Keratinocyte (primary cell): ENCODE data around the gene FAM13C. TPM values are rescaled to one million over a fixed set of nuclear protein-coding genes. Genes with fewer than 3 reads are reported as not detected.

Source experiments
- DNase-seq: peaks from one replicate; pipeline ENCODE4 v3.0.0-alpha.2; 2011; ENCODE audit warnings: low read depth, missing footprints, low spot score
- FAIRE-seq: peaks from 2 replicates; lab custom pipeline; 2011; peaks lifted over from hg19 to GRCh38; lab: Jason Lieb, UNC
- H2AFZ ChIP-seq: 2 replicates; pipeline ENCODE4 v1.6.0; 2012; ENCODE audit warnings: low read length, control low read depth, inconsistent platforms; ENCODE audit not compliant: control insufficient read depth
- H3K27ac ChIP-seq: 2 replicates; pipeline ENCODE4 v1.5.1; 2011; ENCODE audit warnings: low read length; ENCODE audit not compliant: control insufficient read depth, insufficient read depth
- H3K27me3 ChIP-seq: 3 replicates; pipeline ENCODE4 v1.6.0; 2011; ENCODE audit warnings: low read length; ENCODE audit not compliant: control insufficient read depth, insufficient read depth; ENCODE audit errors: extremely low read depth
- H3K36me3 ChIP-seq, 2 experiments: 2 replicates in 1 of 2; 3 replicates in 1 of 2; pipeline ENCODE4 v1.5.1; 2011; ENCODE audit warnings: low read length in 2 of 2, mild to moderate bottlenecking in 1 of 2; ENCODE audit not compliant: control insufficient read depth in 2 of 2, insufficient read depth in 2 of 2; ENCODE audit errors: extremely low read depth in 1 of 2
- H3K4me1 ChIP-seq: 3 replicates; pipeline ENCODE4 v1.5.1; 2011; ENCODE audit warnings: low read length; ENCODE audit not compliant: control insufficient read depth, insufficient read depth; ENCODE audit errors: extremely low read depth
- H3K4me2 ChIP-seq: 3 replicates; pipeline ENCODE4 v1.6.0; 2011; ENCODE audit warnings: low read depth, low read length; ENCODE audit not compliant: control insufficient read depth, insufficient read depth; ENCODE audit errors: extremely low read depth
- H3K4me3 ChIP-seq, 3 experiments: fragments of 200-600 bp in 1 of 3; sonication (generic) in 1 of 3; 2 replicates in 2 of 3; 3 replicates in 1 of 3; pipeline ENCODE4 v1.5.1; 2011 to 2016; ENCODE audit warnings: low read length in 3 of 3, mild to moderate bottlenecking in 3 of 3, control low read depth in 2 of 3, inconsistent platforms in 1 of 3, low read depth in 1 of 3, mixed read lengths in 1 of 3, mixed run types in 1 of 3, moderate library complexity in 1 of 3; ENCODE audit not compliant: control insufficient read depth in 2 of 3, insufficient read depth in 2 of 3; ENCODE audit errors: extremely low read depth in 1 of 3
- H3K79me2 ChIP-seq: 2 replicates; pipeline ENCODE4 v1.6.0; 2012; ENCODE audit warnings: low read length; ENCODE audit not compliant: control insufficient read depth, insufficient read depth
- H3K9ac ChIP-seq: 3 replicates; pipeline ENCODE4 v1.6.0; 2011; ENCODE audit warnings: low read length; ENCODE audit not compliant: control insufficient read depth, insufficient read depth; ENCODE audit errors: extremely low read depth
- H3K9me1 ChIP-seq: 3 replicates; pipeline ENCODE4 v1.6.0; 2011; ENCODE audit warnings: low read length; ENCODE audit not compliant: control insufficient read depth, insufficient read depth; ENCODE audit errors: extremely low read depth
- H3K9me3 ChIP-seq: 2 replicates; pipeline ENCODE4 v1.5.1; 2012; ENCODE audit warnings: low read depth, low read length; ENCODE audit not compliant: control insufficient read depth
- H4K20me1 ChIP-seq: 3 replicates; pipeline ENCODE4 v1.6.0; 2011; ENCODE audit warnings: low read length; ENCODE audit not compliant: control insufficient read depth, insufficient read depth; ENCODE audit errors: extremely low read depth
- EZH2 ChIP-seq: IDR thresholded peaks from one replicate; pipeline ENCODE4 v1.6.1; 2012; ENCODE audit warnings: inconsistent platforms, mild to moderate bottlenecking, low read length, moderate library complexity
- dilution Hi-C: fragments of 300-500 bp; cut with MboI; formaldehyde crosslinking; loops from one replicate; pipeline ENCODE4 v1.7.0; 2020; ENCODE audit warnings: low sequenced_read_pairs; ENCODE audit not compliant: extremely low pct_ligation_motif_present
- polyA plus RNA-seq, 5 experiments: library from polyadenylated mRNA; depleted of rRNA in 3 of 5; stranded (reverse) in 3 of 5; stranded (forward) in 1 of 5; unstranded in 1 of 5; fragments of >200 nt; gene quantifications; 1 replicate in 1 of 5; 2 replicates in 3 of 5; 3 replicates in 1 of 5; pipeline versions ENCODE4 v1.2.1 to v1.2.3, GENCODE V29; 2011 to 2012; ENCODE audit warnings: missing spikeins in 2 of 5, low read depth in 1 of 5, low replicate concordance in 1 of 5
- TF ChIP-seq, protein P1 (sequence below), 3 experiments: IDR thresholded peaks in 1 of 3; conservative IDR thresholded peaks in 1 of 3; optimal IDR thresholded peaks in 1 of 3; 2 replicates in 2 of 3; 3 replicates in 1 of 3; pipeline versions ENCODE3 to v1.5.1; 2011; ENCODE audit warnings: low read length in 3 of 3, mild to moderate bottlenecking in 3 of 3, moderate library complexity in 2 of 3, control low read depth in 1 of 3, inconsistent platforms in 1 of 3; ENCODE audit not compliant: insufficient read depth in 2 of 3; ENCODE audit errors: extremely low read depth in 1 of 3

FAM13C gene
- polyA plus RNA-seq, 1 donor (not counting 4 experiments of a cell fraction or from before 2014, with no cell fraction given): 0.58 TPM

DNA sequence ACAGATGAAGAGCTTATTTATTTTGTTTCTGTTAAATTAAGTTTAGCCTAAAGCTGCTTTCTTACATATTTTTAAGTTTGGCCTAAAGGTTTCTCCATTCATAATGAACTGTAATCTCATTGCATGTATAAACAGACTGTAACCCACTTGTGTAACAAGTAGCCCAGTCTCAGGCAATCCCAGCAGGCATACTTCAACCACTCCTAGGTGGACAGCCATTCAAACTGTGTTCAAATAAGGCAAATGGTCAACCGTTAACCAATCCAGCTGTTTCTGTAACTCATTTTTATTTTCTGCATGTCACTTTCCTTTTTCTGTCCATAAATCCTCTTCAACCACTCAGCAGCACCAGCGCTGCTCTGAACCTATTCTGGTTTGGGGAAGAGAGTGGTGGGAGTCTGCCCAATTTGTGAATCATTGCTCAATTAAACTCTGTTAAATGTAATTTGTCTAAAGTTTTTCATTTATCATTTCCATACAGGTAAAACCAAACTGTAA, 150.0 kb downstream of the FAM13C start:
- H3K9me3 ChIP-seq: no peaks in the 10 kb centered on the region
- no peaks in the 10 kb centered on the region for H3K9me1 ChIP-seq
- no peak for FAIRE-seq

DNA sequence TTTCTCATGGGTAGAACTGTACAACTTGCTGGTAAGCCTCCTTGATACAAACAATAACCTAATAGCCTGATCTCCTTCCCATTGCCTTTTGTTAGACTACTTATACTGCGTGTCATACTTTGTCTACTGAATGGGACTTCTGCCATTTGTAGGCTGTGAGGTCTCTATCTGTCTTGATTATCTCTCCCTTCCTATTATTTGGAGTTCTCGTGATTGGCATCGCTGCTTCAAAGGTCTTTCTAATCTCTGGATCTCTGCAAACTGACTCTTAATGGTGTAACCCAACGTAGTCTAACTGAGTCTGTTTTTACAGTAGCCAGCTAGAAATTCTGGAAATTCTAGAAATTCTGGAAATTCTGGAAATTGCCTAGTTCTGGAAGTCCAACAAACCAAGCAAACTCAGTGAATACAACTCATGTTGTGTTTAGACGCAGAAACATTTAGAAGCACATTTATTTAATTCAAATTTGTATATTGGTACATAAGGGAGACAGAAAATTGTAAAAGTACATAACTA, 156.1 kb downstream of the FAM13C start:
- H3K27me3 ChIP-seq: no peaks in the 10 kb centered on the region
- H3K9me3 ChIP-seq: no peaks in the 10 kb centered on the region
- no peaks in the 10 kb centered on the region for H3K36me3 ChIP-seq
- H3K9ac ChIP-seq: no peak overlapping the region
- H3K79me2 ChIP-seq: no peaks in the 10 kb centered on the region
- no peaks in the 10 kb centered on the region for H3K4me1 ChIP-seq
- TF ChIP-seq, protein P1, sequence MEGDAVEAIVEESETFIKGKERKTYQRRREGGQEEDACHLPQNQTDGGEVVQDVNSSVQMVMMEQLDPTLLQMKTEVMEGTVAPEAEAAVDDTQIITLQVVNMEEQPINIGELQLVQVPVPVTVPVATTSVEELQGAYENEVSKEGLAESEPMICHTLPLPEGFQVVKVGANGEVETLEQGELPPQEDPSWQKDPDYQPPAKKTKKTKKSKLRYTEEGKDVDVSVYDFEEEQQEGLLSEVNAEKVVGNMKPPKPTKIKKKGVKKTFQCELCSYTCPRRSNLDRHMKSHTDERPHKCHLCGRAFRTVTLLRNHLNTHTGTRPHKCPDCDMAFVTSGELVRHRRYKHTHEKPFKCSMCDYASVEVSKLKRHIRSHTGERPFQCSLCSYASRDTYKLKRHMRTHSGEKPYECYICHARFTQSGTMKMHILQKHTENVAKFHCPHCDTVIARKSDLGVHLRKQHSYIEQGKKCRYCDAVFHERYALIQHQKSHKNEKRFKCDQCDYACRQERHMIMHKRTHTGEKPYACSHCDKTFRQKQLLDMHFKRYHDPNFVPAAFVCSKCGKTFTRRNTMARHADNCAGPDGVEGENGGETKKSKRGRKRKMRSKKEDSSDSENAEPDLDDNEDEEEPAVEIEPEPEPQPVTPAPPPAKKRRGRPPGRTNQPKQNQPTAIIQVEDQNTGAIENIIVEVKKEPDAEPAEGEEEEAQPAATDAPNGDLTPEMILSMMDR (optimal IDR thresholded peaks at IDR 0.05 in 1 of 3, IDR thresholded peaks at IDR 0.05 in 1 of 3, conservative IDR thresholded peaks at IDR 0.05 in 1 of 3; ENCODE audit: extremely low read depth in 1 of 3, insufficient read depth in 2 of 3, low read length in 3 of 3): no peak
- no peak for TF ChIP-seq EZH2
- FAIRE-seq (no peak), DNase-seq (no peak)
- dilution Hi-C loops: no loop called here
- no peak overlapping the region for H3K4me2 ChIP-seq
- H3K4me3 ChIP-seq: no peak overlapping the region
- no peak overlapping the region for H2AFZ ChIP-seq
- H3K9me1 ChIP-seq: no peaks in the 10 kb centered on the region
- H4K20me1 ChIP-seq: no peaks in the 10 kb centered on the region
- no peak overlapping the region for H3K27ac ChIP-seq

More for the DNA sequence above, 150.0 kb downstream of the FAM13C start:
- no peaks in the 10 kb centered on the region for H3K27me3 ChIP-seq
- no peaks in the 10 kb centered on the region for H3K79me2 ChIP-seq
- H3K4me2 ChIP-seq: no peak overlapping the region
- TF ChIP-seq, protein P1 (optimal IDR thresholded peaks at IDR 0.05 in 1 of 3, IDR thresholded peaks at IDR 0.05 in 1 of 3, conservative IDR thresholded peaks at IDR 0.05 in 1 of 3; ENCODE audit: extremely low read depth in 1 of 3, insufficient read depth in 2 of 3, low read length in 3 of 3): no peak
- TF ChIP-seq EZH2: no peak
- dilution Hi-C loops: no loop called here
- H4K20me1 ChIP-seq: no peaks in the 10 kb centered on the region
- DNase-seq: no peak
- no peak overlapping the region for H3K4me3 ChIP-seq
- H3K27ac ChIP-seq: no peak overlapping the region
- no peak overlapping the region for H2AFZ ChIP-seq
- no peak overlapping the region for H3K9ac ChIP-seq
- no peaks in the 10 kb centered on the region for H3K36me3 ChIP-seq
- no peaks in the 10 kb centered on the region for H3K4me1 ChIP-seq

Other genes starting within 250 kb of the FAM13C start
- gene PHYHIPL, start 185.9 kb downstream of the FAM13C start, polyA plus RNA-seq: 0.02 to 0.12 TPM (median 0.09 TPM) in 3 replicates